ENCODE data around the gene NUTM1.
A peak's percentile ranks its signal among the peaks of the same experiment; 100 is the strongest.
"Not testable (repeated sequence)": the region's sequence is repeated elsewhere in the genome, so short reads cannot be mapped to it uniquely, and the experiment has no call there.

NUTM1 gene

GRCh38 chr15:34336231-34336990 lies 6.7 kb upstream of the NUTM1 start:
- DNase-seq (ENCODE audit: low read depth in 2 of 2), result no peak

- DNase-seq (ENCODE audit: low read depth in 2 of 2), result peak in 1 of 2 donors; percentile 12
Measured at GRCh38 chr15:34336991-34337556, 6.0 kb upstream of the NUTM1 start.

GRCh38 chr15:34337557-34338306 lies 5.4 kb upstream of the NUTM1 start, which contains the start of gene SLC12A6:
Gene SLC12A6, minus strand, starts transcription at chr15:34337781. Its CDS starts 1,101 bp downstream, at chr15:34336680.
- DNase-seq (ENCODE audit: low read depth in 2 of 2), result peak; percentile 86 to 95

- no peak for DNase-seq (ENCODE audit: low read depth in 2 of 2)
Measured at GRCh38 chr15:34338347-34338746, 4.8 kb upstream of the NUTM1 start.

- no peak for DNase-seq (ENCODE audit: low read depth in 2 of 2)
Measured at GRCh38 chr15:34339946-34340345, 3.2 kb upstream of the NUTM1 start.

- DNase-seq (ENCODE audit: low read depth in 2 of 2), result no peak
Measured at GRCh38 chr15:34341381-34342212, 1.5 kb upstream of the NUTM1 start.

GRCh38 chr15:34342213-34342736 lies 840 bp upstream of the NUTM1 start:
- DNase-seq (ENCODE audit: low read depth in 2 of 2), result not testable (repeated sequence)

GRCh38 chr15:34347951-34348638 lies 5.0 kb downstream of the NUTM1 start:
- no peak for DNase-seq (ENCODE audit: low read depth in 2 of 2)

GRCh38 chr15:34348735-34349300 lies 5.7 kb downstream of the NUTM1 start:
- DNase-seq (ENCODE audit: low read depth in 2 of 2), result no peak

GRCh38 chr15:34349769-34350168 lies 6.7 kb downstream of the NUTM1 start:
- DNase-seq (ENCODE audit: low read depth in 2 of 2), result no peak

GRCh38 chr15:34352996-34353395 lies 9.9 kb downstream of the NUTM1 start:
- not testable (repeated sequence) for DNase-seq (ENCODE audit: low read depth in 2 of 2)

- no peak for DNase-seq (ENCODE audit: low read depth in 2 of 2)
Measured at GRCh38 chr15:34353627-34354026, 10.5 kb downstream of the NUTM1 start.

GRCh38 chr15:34354286-34354685 lies 11.2 kb downstream of the NUTM1 start:
- DNase-seq (ENCODE audit: low read depth in 2 of 2), result no peak

GRCh38 chr15:34355241-34355640 lies 12.1 kb downstream of the NUTM1 start:
- no peak for DNase-seq (ENCODE audit: low read depth in 2 of 2)

GRCh38 chr15:34357653-34358052 lies 14.5 kb downstream of the NUTM1 start:
- no peak for DNase-seq (ENCODE audit: low read depth in 2 of 2)

GRCh38 chr15:34358367-34358766 lies 15.3 kb downstream of the NUTM1 start:
- no peak for DNase-seq (ENCODE audit: low read depth in 2 of 2)

GRCh38 chr15:34358948-34359347 lies 15.8 kb downstream of the NUTM1 start:
- no peak for DNase-seq (ENCODE audit: low read depth in 2 of 2)

- DNase-seq (ENCODE audit: low read depth in 2 of 2), result no peak
Measured at GRCh38 chr15:34359416-34359815, 16.3 kb downstream of the NUTM1 start.

GRCh38 chr15:34360298-34360697 lies 17.2 kb downstream of the NUTM1 start:
- DNase-seq (ENCODE audit: low read depth in 2 of 2), result no peak

GRCh38 chr15:34361278-34361677 lies 18.2 kb downstream of the NUTM1 start:
- DNase-seq (ENCODE audit: low read depth in 2 of 2), result no peak
